ENCODE measurements around the gene KAT5.
A peak's percentile ranks its signal among the peaks of the same experiment; 100 is the strongest.
"Not testable (repeated sequence)": the region's sequence is repeated elsewhere in the genome, so short reads cannot be mapped to it uniquely, and the experiment has no call there.

Gene KAT5

GRCh38 chr11:65711785-65712632, at the start of gene KAT5:
KAT5 (plus strand) TSS chr11:65712252; CDS start chr11:65712268, 16 bp downstream.
- DNase-seq (ENCODE audit: low read depth, low spot score): peak; percentile 87

- no peak for DNase-seq (ENCODE audit: low read depth, low spot score)
Observed at GRCh38 chr11:65662799-65663638, 49.0 kb upstream of the KAT5 start, which contains the start of gene RELA. RELA (minus strand) TSS chr11:65662916; CDS start chr11:65662832, 84 bp downstream.

GRCh38 chr11:65663639-65664200, 48.3 kb upstream of the KAT5 start:
- DNase-seq (ENCODE audit: low read depth, low spot score): no peak

- no peak for DNase-seq (ENCODE audit: low read depth, low spot score)
Observed at GRCh38 chr11:65672180-65672860, 39.7 kb upstream of the KAT5 start.

- DNase-seq (ENCODE audit: low read depth, low spot score): no peak
Observed at GRCh38 chr11:65672982-65673381, 39.1 kb upstream of the KAT5 start.

- no peak for DNase-seq (ENCODE audit: low read depth, low spot score)
Observed at GRCh38 chr11:65680192-65680743, 31.8 kb upstream of the KAT5 start.

- not testable (repeated sequence) for DNase-seq (ENCODE audit: low read depth, low spot score)
Observed at GRCh38 chr11:65683480-65683879, 28.6 kb upstream of the KAT5 start.

GRCh38 chr11:65685981-65686380, 26.1 kb upstream of the KAT5 start:
- DNase-seq (ENCODE audit: low read depth, low spot score): no peak

GRCh38 chr11:65691847-65692246, 20.2 kb upstream of the KAT5 start:
- not testable (repeated sequence) for DNase-seq (ENCODE audit: low read depth, low spot score)

GRCh38 chr11:65692367-65692766, 19.7 kb upstream of the KAT5 start:
- DNase-seq (ENCODE audit: low read depth, low spot score): no peak

GRCh38 chr11:65695459-65696241, 16.4 kb upstream of the KAT5 start:
- DNase-seq (ENCODE audit: low read depth, low spot score): no peak

GRCh38 chr11:65696802-65697552, 15.1 kb upstream of the KAT5 start:
- DNase-seq (ENCODE audit: low read depth, low spot score): no peak

GRCh38 chr11:65698205-65698604, 13.8 kb upstream of the KAT5 start:
- DNase-seq (ENCODE audit: low read depth, low spot score): no peak

- DNase-seq (ENCODE audit: low read depth, low spot score): no peak
Observed at GRCh38 chr11:65699306-65699705, 12.7 kb upstream of the KAT5 start.

- DNase-seq (ENCODE audit: low read depth, low spot score): no peak
Observed at GRCh38 chr11:65700399-65700798, 11.7 kb upstream of the KAT5 start.

- DNase-seq (ENCODE audit: low read depth, low spot score): no peak
Observed at GRCh38 chr11:65701686-65702085, 10.4 kb upstream of the KAT5 start.

GRCh38 chr11:65703846-65704245, 8.2 kb upstream of the KAT5 start:
- no peak for DNase-seq (ENCODE audit: low read depth, low spot score)

- not testable (repeated sequence) for DNase-seq (ENCODE audit: low read depth, low spot score)
Observed at GRCh38 chr11:65706303-65706763, 5.7 kb upstream of the KAT5 start.

GRCh38 chr11:65707002-65707401, 5.0 kb upstream of the KAT5 start:
- not testable (repeated sequence) for DNase-seq (ENCODE audit: low read depth, low spot score)

- DNase-seq (ENCODE audit: low read depth, low spot score): no peak
Observed at GRCh38 chr11:65708451-65708850, 3.6 kb upstream of the KAT5 start.
